Kidney (tissue), 14 donors: ENCODE measurements around the gene CDC34. TPM values are rescaled to one million over a fixed set of nuclear protein-coding genes. Genes with fewer than 3 reads are reported as not detected.
A peak's percentile ranks its signal among the peaks of the same experiment; 100 is the strongest.

ENCODE experiments used
- DNase-seq, 5 donors: peaks; one replicate each; pipeline ENCODE4 v3.0.0-alpha.2; 2013 to 2020
- FAIRE-seq: peaks from 2 replicates; lab custom pipeline; 2012; peaks lifted over from hg19 to GRCh38; lab: Jason Lieb, UNC
- H3K27ac ChIP-seq, 2 donors: one replicate each; pipeline ENCODE4 v1.7.0; 2013; ENCODE audit warnings: low read depth in 2 of 2, low read length in 2 of 2, inconsistent platforms in 1 of 2
- H3K27me3 ChIP-seq: one replicate; pipeline ENCODE4 v1.7.1; 2013; ENCODE audit warnings: low read length, inconsistent platforms; ENCODE audit not compliant: control insufficient read depth, insufficient read depth
- H3K36me3 ChIP-seq, 3 donors: one replicate each; pipeline versions ENCODE4 v1.7.0 to v1.7.1; 2013; ENCODE audit warnings: low read length in 3 of 3, control low read depth in 1 of 3, inconsistent platforms in 1 of 3; ENCODE audit not compliant: insufficient read depth in 3 of 3, control insufficient read depth in 2 of 3
- H3K4me1 ChIP-seq, 3 donors: one replicate each; pipeline versions ENCODE4 v1.7.0 to v1.7.1; 2013; ENCODE audit warnings: low read length in 3 of 3, inconsistent platforms in 1 of 3, low read depth in 1 of 3; ENCODE audit not compliant: control insufficient read depth in 2 of 3, insufficient read depth in 2 of 3
- H3K4me3 ChIP-seq, 3 donors: one replicate each; pipeline versions ENCODE4 v1.7.0 to v1.8.1; 2013; ENCODE audit warnings: low read length in 3 of 3, control low read depth in 1 of 3, inconsistent platforms in 1 of 3
- H3K9ac ChIP-seq, 3 donors: one replicate each; pipeline versions ENCODE4 v1.7.0 to v1.7.1; 2013; ENCODE audit warnings: low read length in 3 of 3, control low read depth in 1 of 3, inconsistent platforms in 1 of 3
- H3K9me3 ChIP-seq, 3 donors: one replicate each; pipeline versions ENCODE4 v1.7.0 to v1.7.1; 2013; ENCODE audit warnings: low read length in 3 of 3, control low read depth in 1 of 3, inconsistent platforms in 1 of 3; ENCODE audit not compliant: control insufficient read depth in 2 of 3, insufficient read depth in 1 of 3
- CTCF ChIP-seq: IDR thresholded peaks from 3 replicates; pipeline ENCODE4 v1.5.1; 2012; ENCODE audit warnings: mild to moderate bottlenecking, moderate library complexity, borderline replicate concordance; ENCODE audit not compliant: insufficient read depth; ENCODE audit errors: extremely low read depth
- intact Hi-C: fragments of 100-400 bp; cut with DNase I; formaldehyde crosslinking; loops from one replicate; pipeline ENCODE4 v1.11.1; 2022
- polyA plus RNA-seq: library from polyadenylated mRNA; stranded (reverse); fragments of 350-450 nt; fragmentation: Illumina TruSeq; extraction: RNeasy Lipid Tissue Mini Kit (QIAGEN cat#74804); gene quantifications from one replicate; pipeline ENCODE4 v1.2.3, GENCODE V29; 2014; ENCODE audit warnings: low read depth, low replicate concordance; ENCODE audit not compliant: insufficient read depth
- total RNA-seq: library from RNA; stranded (reverse); fragmentation: NEBNext Ultra II Directional; extraction: Animal tissue kit (Norgen Biotek cat#: 25700); gene quantifications from one replicate; pipeline ENCODE4 v1.2.1, GENCODE V29; 2021
- donor health status: control.
- donor health status: control.
- donor health status: control.
- donor health status: control.
- donor health status: control.
- donor health status: DM: yes; HTN: yes; CAD: no.
- donor health status: Normal renal cell carcinoma (clear cell type).

The CDC34 gene
- total and polyA plus RNA-seq, 2 donors from 2014 or later, result 33.8 to 72.3 TPM

DNA sequence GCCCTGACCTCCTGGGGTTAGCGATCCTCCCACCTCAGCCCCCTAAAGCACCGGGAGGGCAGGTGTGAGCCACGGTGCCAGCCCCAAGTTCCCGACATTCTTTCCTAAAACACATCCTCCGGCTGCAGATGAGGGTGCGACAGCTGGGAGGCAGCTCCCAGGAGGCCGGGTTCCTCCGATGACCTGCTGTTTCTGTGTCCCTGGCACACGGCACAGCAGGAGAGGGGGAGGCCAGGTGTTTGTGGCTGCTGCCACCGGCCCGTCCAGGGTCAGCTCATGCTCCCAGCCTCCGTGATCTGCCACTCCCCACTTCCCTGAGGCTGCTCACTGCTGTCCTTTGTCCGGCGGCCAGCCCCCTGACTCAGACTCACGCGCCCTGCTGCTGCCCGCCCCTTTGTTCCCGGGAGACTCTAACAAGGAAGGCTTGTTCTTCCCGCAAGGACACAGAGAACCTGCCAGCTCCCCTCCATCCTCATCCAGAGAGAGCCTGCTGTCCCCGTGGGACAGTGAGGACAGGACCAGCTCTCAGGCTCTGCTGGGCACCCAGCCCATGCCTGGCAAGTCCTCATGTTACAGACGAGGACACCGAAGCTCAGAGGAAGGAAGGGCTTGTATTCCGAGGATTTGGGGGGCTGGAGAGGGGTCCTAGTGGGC lies 45.9 kb upstream of the CDC34 start:
- DNase-seq (peak in 2 of 5 donors; percentile 51 to 65), FAIRE-seq (no peak)
- Histone ChIP-seq H3K4me3 (no peak overlapping the region), H3K9ac (no peak overlapping the region), H3K4me1 (peaks cover 0 to 5% (median 3%) of the 10 kb centered on the region in 3 donors), H3K27me3 (no peaks in the 10 kb centered on the region), H3K27ac (no peak overlapping the region), H3K9me3 (no peaks in the 10 kb centered on the region), H3K36me3 (no peaks in the 10 kb centered on the region)
- intact Hi-C loops, result no loop called here
- no peak for TF ChIP-seq CTCF

DNA sequence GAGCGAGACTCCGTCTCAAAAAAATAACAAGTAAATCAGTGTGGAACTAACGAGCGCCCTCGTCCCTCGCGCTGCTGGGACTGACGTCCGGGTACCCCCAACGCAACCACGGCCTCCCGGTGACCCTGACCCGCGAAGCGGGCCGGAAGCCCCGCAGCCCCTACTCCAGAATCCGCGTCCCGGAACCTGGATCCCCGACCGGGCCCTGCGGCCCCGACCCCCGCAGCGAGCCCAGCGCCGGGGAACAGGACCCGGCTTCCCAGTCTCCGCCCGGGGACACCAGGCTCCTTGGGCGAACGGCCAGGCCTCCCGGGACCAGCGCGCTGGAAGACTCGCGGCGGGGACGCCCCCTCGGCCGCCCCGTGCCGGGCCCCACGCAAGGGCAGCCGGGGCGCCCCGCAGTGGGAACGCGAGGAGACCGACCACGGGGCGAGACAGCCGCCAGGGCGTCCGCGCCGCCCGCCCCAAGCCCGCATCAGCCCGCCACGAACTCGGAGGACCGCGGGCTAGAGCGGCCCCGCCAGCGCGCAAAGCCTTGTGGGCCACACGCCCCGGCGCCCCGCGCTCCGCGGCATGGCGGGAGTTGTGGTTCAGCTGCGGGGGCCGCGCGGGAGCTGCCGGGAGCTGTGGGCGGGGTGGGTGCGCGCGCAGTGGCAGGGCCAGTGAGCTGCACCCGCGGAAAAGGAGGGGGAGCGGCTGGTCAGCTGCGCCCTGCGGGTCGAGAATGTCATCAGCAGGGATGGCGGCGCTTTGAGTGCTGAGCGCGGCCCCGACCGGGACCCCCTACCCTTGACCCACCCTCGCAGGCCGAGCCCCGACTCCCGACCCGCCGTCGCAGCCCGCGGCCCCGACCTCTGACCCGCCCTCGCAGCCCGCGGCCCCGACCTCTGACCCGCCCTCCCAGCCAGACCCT lies 42.8 kb upstream of the CDC34 start:
- Histone ChIP-seq H3K4me3 (peak overlapping the region; percentile 39 to 68 (median 64)), H3K4me1 (peaks cover 0 to 5% (median 3%) of the 10 kb centered on the region in 3 donors), H3K9ac (peak overlapping the region in 2 of 3 donors; percentile 73 to 87), H3K27me3 (no peaks in the 10 kb centered on the region), H3K9me3 (no peaks in the 10 kb centered on the region), H3K36me3 (no peaks in the 10 kb centered on the region), H3K27ac (peak overlapping the region; percentile 80 to 83)
- intact Hi-C loops, result no loop called here
- DNase-seq (peak; percentile 95 to 99 (median 98)), FAIRE-seq (no peak)
- TF ChIP-seq CTCF, result no peak

- peak in 2 of 5 donors; percentile 28 to 47 for DNase-seq
- peak overlapping the region in 2 of 3 donors; percentile 60 to 68 for H3K4me3 ChIP-seq
- intact Hi-C loops, result no loop called here
- H3K27ac ChIP-seq, result peak overlapping the region; percentile 63 to 80
- no peak for TF ChIP-seq CTCF
- no peak for FAIRE-seq
- no peaks in the 10 kb centered on the region for H3K36me3 ChIP-seq
- H3K9me3 ChIP-seq, result no peaks in the 10 kb centered on the region
- H3K27me3 ChIP-seq, result no peaks in the 10 kb centered on the region
- peaks cover 0 to 5% (median 3%) of the 10 kb centered on the region in 3 donors for H3K4me1 ChIP-seq
- H3K9ac ChIP-seq, result peak overlapping the region in 1 of 3 donors; percentile 24
Observed at GRCh38 chr19:489418-490196, 42.0 kb upstream of the CDC34 start.
